HepG2 (cell line): Measurements from ENCODE around the gene TSPAN9. TPM values are rescaled to one million over a fixed set of nuclear protein-coding genes. Genes with fewer than 3 reads are reported as not detected.

Experiments
- ATAC-seq: fragments of 200-7000 bp; cut with Tn5 transposase; 3 replicates; pipeline ENCODE4 v1.9.1; 2020; ENCODE audit warnings: mild to moderate bottlenecking, moderate library complexity
- BruUV-seq: library from RNA; stranded (reverse); fragments of 400-500 nt; replicated peaks from 2 replicates; lab custom pipeline; 2021; lab: Mats Ljungman, UMichigan
- CTCF ChIA-PET: fragments of 300-600 bp; formaldehyde crosslinking; extraction: SDS; loops from one replicate; lab custom pipeline; 2021; ENCODE audit warnings: low total read pairs, inconsistent platforms, low intra/inter-chr PET ratio; lab: Yijun Ruan, JAX
- POLR2A ChIA-PET: fragments of 350-600 bp; sonication (Branson Sonifier 250); formaldehyde crosslinking; loops from one replicate; lab custom pipeline; 2020; ENCODE audit warnings: antibody characterized with exemption, inconsistent platforms; lab: Yijun Ruan, JAX
- DNase-seq: peaks from one replicate; pipeline ENCODE4 v3.0.0-alpha.2; 2015; ENCODE audit warnings: low spot score
- FAIRE-seq: peaks from 3 replicates; lab custom pipeline; 2011; peaks lifted over from hg19 to GRCh38; lab: Jason Lieb, UNC
- H2AFZ ChIP-seq: one replicate; pipeline ENCODE4 v1.6.1; 2011; ENCODE audit warnings: low read length, inconsistent platforms
- H3K27ac ChIP-seq: fragments of 300-600 bp; 3 replicates; pipeline ENCODE4 v1.8.0; 2011; ENCODE audit warnings: mixed run types, mild to moderate bottlenecking, mixed read lengths, low read length, inconsistent platforms; ENCODE audit not compliant: insufficient read depth; ENCODE audit errors: extremely low read length
- H3K27me3 ChIP-seq, 2 experiments: fragments of 200-600 bp in 1 of 2; 2 replicates in 1 of 2; 3 replicates in 1 of 2; pipeline versions ENCODE4 v1.6.0 to v1.8.0; 2011; ENCODE audit warnings: low read length in 2 of 2, mild to moderate bottlenecking in 2 of 2, moderate library complexity in 2 of 2, inconsistent platforms in 1 of 2; ENCODE audit not compliant: insufficient read depth in 2 of 2, control insufficient read depth in 1 of 2
- H3K36me3 ChIP-seq, 2 experiments: fragments of 200-600 bp in 1 of 2; replicated peaks in 1 of 2; 2 replicates in 1 of 2; 3 replicates in 1 of 2; pipeline versions ENCODE4 v1.5.1 to v1.8.0; 2011; ENCODE audit warnings: low read length in 2 of 2, inconsistent platforms in 1 of 2; ENCODE audit not compliant: insufficient read depth in 2 of 2, control insufficient read depth in 1 of 2
- H3K4me1 ChIP-seq: 2 replicates; pipeline ENCODE4 v1.5.1; 2012; ENCODE audit warnings: low read length, inconsistent platforms; ENCODE audit not compliant: insufficient read depth
- H3K4me2 ChIP-seq: 2 replicates; pipeline ENCODE4 v1.6.0; 2011; ENCODE audit warnings: low read depth, low read length, inconsistent platforms
- H3K4me3 ChIP-seq, 3 experiments: fragments of 200-600 bp in 1 of 3; sonication (generic), shearing (Covaris generic) in 1 of 3; replicated peaks in 1 of 3; 2 replicates each; pipeline ENCODE4 v1.5.1; 2011 to 2016; ENCODE audit warnings: low read length in 3 of 3, inconsistent platforms in 2 of 3, low read depth in 2 of 3, mild to moderate bottlenecking in 2 of 3, control low read depth in 1 of 3, mixed read lengths in 1 of 3; ENCODE audit not compliant: insufficient read depth in 1 of 3
- H3K79me2 ChIP-seq: one replicate; pipeline ENCODE4 v1.6.1; 2011; ENCODE audit warnings: low read length, inconsistent platforms; ENCODE audit not compliant: insufficient read depth
- H3K9ac ChIP-seq: 2 replicates; pipeline ENCODE4 v1.6.0; 2011; ENCODE audit warnings: mild to moderate bottlenecking, low read depth, low read length, inconsistent platforms; ENCODE audit not compliant: insufficient read depth
- H3K9me3 ChIP-seq: 2 replicates; pipeline ENCODE4 v1.5.1; 2012; ENCODE audit warnings: mild to moderate bottlenecking, low read length
- H4K20me1 ChIP-seq: 2 replicates; pipeline ENCODE4 v1.6.0; 2011; ENCODE audit warnings: inconsistent platforms, mild to moderate bottlenecking, low read length, moderate library complexity; ENCODE audit not compliant: insufficient read depth
- CBX1 ChIP-seq: IDR thresholded peaks from one replicate; pipeline ENCODE4 v1.6.1; 2016; ENCODE audit warnings: antibody characterized with exemption, low read depth
- FOXM1 ChIP-seq: sonication (generic); formaldehyde crosslinking; IDR thresholded peaks from 2 replicates; pipeline ENCODE4 v1.5.0; 2020; ENCODE audit warnings: missing genetic modification reagents
- HDAC2 ChIP-seq: sonication (generic); formaldehyde crosslinking; IDR thresholded peaks from 2 replicates; pipeline ENCODE4 v1.4.0; 2020; ENCODE audit warnings: missing genetic modification reagents
- SP140L ChIP-seq: sonication (generic); formaldehyde crosslinking; IDR thresholded peaks from 2 replicates; pipeline ENCODE4 v1.4.0; 2020; ENCODE audit warnings: missing genetic modification reagents, borderline replicate concordance
- TCF7 ChIP-seq: sonication (generic); IDR thresholded peaks from 2 replicates; pipeline ENCODE4 v1.6.1; 2016; ENCODE audit warnings: antibody characterized with exemption, low read depth
- ZBTB43 ChIP-seq: sonication (generic); formaldehyde crosslinking; conservative IDR thresholded peaks from 2 replicates; pipeline ENCODE4 v1.4.0; 2020; ENCODE audit warnings: missing genetic modification reagents
- ZC3H4 ChIP-seq: sonication (generic); formaldehyde crosslinking; IDR thresholded peaks from 2 replicates; pipeline ENCODE4 v1.4.0; 2020; ENCODE audit warnings: missing genetic modification reagents, borderline replicate concordance
- ZNF260 ChIP-seq: sonication (generic); formaldehyde crosslinking; IDR thresholded peaks from 2 replicates; pipeline ENCODE4 v1.4.0; 2020; ENCODE audit warnings: missing genetic modification reagents, low read depth, mild to moderate bottlenecking, borderline replicate concordance
- ZNF414 ChIP-seq: sonication (generic); formaldehyde crosslinking; IDR thresholded peaks from 2 replicates; pipeline ENCODE4 v1.5.0; 2020; ENCODE audit warnings: missing genetic modification reagents
- ZNF737 ChIP-seq: sonication (generic); formaldehyde crosslinking; IDR thresholded peaks from 2 replicates; pipeline ENCODE4 v1.5.0; 2020; ENCODE audit warnings: missing genetic modification reagents, mild to moderate bottlenecking, borderline replicate concordance
- WGBS: methylation state at CpG from one replicate; pipeline ENCODE4 v1.1.6; 2017; ENCODE audit warnings: low lambda C conversion rate; 5-methylcytosine and 5-hydroxymethylcytosine counted together
- in situ Hi-C: cut with HindIII; loops from 2 replicates; pipeline ENCODE4 v1.10.0; 2017; ENCODE audit warnings: low pct_unique_long_range_greater_than_20kb; ENCODE audit not compliant: extremely low pct_ligation_motif_present
- intact Hi-C: fragments of 100-400 bp; cut with micrococcal nuclease; formaldehyde crosslinking; loops from one replicate; pipeline ENCODE4 v1.10.0; 2022; ENCODE audit not compliant: unreplicated experiment
- polyA plus RNA-seq, 8 experiments: library from polyadenylated mRNA; depleted of rRNA in 3 of 8; stranded (reverse) in 7 of 8; unstranded in 1 of 8; fragments of >200 nt; fragmentation: Illumina TruSeq in 4 of 8; extraction: Trizol in 4 of 8; gene quantifications; 2 replicates each; pipeline versions ENCODE4 v1.2.1 to v1.2.3, GENCODE V29; 2011 to 2016; ENCODE audit warnings: low read depth in 4 of 8, missing spikeins in 1 of 8, mixed read lengths in 1 of 8; ENCODE audit not compliant: insufficient read depth in 1 of 8
- total RNA-seq, 5 experiments: library from RNA; depleted of rRNA; stranded (reverse); fragments of >200 nt; fragmentation: Illumina TruSeq; extraction: Trizol; gene quantifications; 2 replicates each; pipeline ENCODE4 v1.2.3, GENCODE V29; 2016; ENCODE audit warnings: low read depth in 1 of 5
- TF ChIP-seq, protein P1 (sequence below): sonication (generic); formaldehyde crosslinking; IDR thresholded peaks from 2 replicates; pipeline ENCODE4 v1.5.0; 2020; ENCODE audit warnings: missing genetic modification reagents, mild to moderate bottlenecking, borderline replicate concordance

The TSPAN9 gene
- total and polyA plus RNA-seq, 2 of the 13 experiments (the other 11 are each of a cell fraction or from before 2014, with no cell fraction given) = 18.1 to 42.3 TPM

DNA sequence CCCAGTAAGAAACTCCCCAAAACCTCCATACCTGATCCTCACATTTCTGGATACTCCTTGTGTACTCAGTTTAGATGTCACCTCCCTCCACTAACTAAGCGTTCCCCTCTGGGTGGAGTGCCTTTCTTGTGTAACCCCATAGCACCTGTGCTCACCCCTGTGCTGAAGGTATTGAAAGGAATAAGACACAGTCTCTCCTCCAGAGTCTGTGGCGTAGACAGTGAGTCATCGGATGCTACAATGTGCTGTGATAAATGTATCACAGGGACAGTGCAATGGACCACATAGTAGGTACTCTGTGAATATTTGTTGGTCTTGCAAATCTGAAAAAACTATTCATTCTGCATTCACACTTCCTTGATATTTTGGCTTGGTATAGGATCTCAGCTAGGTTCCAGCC, 30.8 kb downstream of the TSPAN9 start:
- Histone ChIP-seq H2AFZ (no peak overlapping the region), H3K4me3 (no peak overlapping the region), H3K9me3 (no peaks in the 10 kb centered on the region), H4K20me1 (no peaks in the 10 kb centered on the region), H3K79me2 (peaks cover 16% of the 10 kb centered on the region), H3K27ac (no peak overlapping the region), H3K36me3 (peaks cover 1 to 4% of the 10 kb centered on the region in 2 experiments; a peak in 2 of 5 replicates), H3K4me1 (peaks cover 66% of the 10 kb centered on the region), H3K27me3 (no peaks in the 10 kb centered on the region), H3K4me2 (no peak overlapping the region), H3K9ac (no peak overlapping the region)
- ChIA-PET POLR2A (no interaction called here), CTCF (no interaction called here)
- in situ Hi-C loops = no loop called here
- no peak for FAIRE-seq
- no TSS peak for BruUV-seq
- no peak for DNase-seq
- no peak for TF ChIP-seq HDAC2 (CRISPR knock-in tag)
- TF ChIP-seq ZC3H4 (CRISPR knock-in tag) = no peak
- TF ChIP-seq ZNF737 = no peak
- TF ChIP-seq CBX1 = no peak
- TF ChIP-seq FOXM1 (CRISPR knock-in tag) = no peak
- no peak for TF ChIP-seq ZBTB43 (CRISPR knock-in tag)
- no peak for TF ChIP-seq TCF7
- TF ChIP-seq ZNF260 (CRISPR knock-in tag) = no peak
- TF ChIP-seq, protein P1, sequence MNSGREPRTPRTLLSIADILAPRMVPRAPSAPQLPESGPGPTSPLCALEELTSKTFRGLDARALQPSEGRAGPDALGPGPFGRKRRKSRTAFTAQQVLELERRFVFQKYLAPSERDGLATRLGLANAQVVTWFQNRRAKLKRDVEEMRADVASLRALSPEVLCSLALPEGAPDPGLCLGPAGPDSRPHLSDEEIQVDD (CRISPR knock-in tag) = no peak
- no peak for TF ChIP-seq ZNF414
- no peak for TF ChIP-seq SP140L (CRISPR knock-in tag)
- intact Hi-C loops = no loop called here
- WGBS = 100% methylated on average over 3 of the region's 3 CpGs
- ATAC-seq = no peak
